Measurements from ENCODE around the gene NSMCE4A.
"Not testable (repeated sequence)": the region's sequence is repeated elsewhere in the genome, so short reads cannot be mapped to it uniquely, and the experiment has no call there.

The NSMCE4A gene

DNA sequence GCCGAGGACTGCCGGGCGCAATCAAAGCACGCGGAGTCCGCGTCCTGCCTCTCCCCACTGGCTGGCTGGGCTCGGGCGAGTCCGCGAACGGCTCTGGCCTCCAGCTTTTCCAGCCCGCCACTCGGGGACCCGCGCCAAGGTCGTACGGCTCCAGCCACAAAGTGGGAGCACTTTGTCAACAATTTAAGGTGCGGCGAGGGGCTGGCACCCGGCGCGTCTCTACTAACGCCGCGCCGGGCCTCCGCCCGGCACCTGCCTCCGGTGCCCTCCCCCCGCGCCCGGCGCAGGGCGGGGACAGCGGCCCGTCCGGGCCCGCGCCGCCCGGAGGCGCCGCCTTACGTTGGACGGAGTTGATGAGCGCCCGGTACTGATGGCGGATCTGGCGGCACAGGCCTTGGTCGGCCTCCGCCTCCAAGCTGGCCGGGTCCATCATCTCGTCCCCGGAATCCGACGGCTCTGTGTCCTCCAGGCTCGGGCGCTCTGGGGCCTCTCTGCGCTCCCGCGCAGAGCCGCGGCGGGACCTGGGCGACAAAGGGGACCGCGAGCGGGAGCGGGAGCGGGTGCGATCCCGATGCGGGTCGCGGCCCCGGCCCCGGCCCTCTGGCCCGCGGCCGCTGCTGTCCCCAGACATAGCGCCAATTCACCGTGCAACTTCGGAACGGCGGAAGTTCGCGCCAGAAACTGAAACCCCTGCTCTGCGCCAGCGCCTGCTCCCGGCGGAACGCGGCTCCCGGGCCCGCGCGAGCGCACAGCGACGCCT, at the start of gene NSMCE4A:
Gene NSMCE4A, minus strand, starts transcription at position 683 of the 760 bp plus-strand sequence. Its CDS starts 52 bp downstream, at position 631.
- DNase-seq = peak in 13 of 14 donors; percentile 22 to 84 (median 63)

GRCh38 chr10:122023257-122023656, 48.2 kb upstream of the NSMCE4A start:
- DNase-seq = not testable (repeated sequence)

DNA sequence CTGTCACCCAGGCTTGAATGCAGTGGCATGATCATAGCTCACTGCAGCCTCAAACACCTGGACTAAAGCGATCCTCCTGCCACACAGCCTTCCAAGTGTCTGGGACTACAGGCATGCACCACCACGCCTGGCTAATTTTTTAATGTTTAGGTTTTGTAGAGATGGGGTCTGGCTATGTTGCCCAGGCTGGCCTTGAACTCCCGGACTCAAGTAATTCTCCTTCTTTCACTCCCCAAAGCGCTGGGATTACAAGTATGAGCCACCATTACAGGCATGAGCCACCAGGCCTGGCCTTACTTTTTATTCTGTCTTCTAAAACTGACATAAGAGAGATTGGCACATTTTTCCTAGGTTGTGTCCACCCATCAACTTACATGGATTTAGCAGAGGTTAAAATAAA, 47.3 kb upstream of the NSMCE4A start:
- no peak for DNase-seq

GRCh38 chr10:122021828-122022227, 46.8 kb upstream of the NSMCE4A start:
- DNase-seq = no peak

- DNase-seq = no peak
These were observed 46.4 kb upstream of the NSMCE4A start for GRCh38 chr10:122021379-122021778.

DNA sequence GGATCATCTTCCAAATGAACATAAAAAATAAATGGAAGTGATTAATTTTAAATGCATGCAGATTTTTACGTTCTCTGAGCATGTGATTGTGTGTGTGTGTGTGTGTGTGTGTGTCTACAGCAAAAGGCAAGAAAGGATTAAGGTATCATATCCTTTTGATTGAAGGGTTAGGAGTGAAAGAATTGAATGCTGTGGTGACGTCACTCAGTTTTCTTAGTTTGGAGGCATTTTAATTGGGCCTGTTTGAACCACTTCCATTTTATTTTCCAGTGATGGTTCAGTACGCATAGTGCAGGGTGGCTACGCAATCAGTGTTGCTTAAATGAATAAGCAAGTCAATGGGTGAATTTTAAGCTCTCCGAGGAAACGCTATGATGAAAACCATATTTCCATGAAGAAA, 45.2 kb upstream of the NSMCE4A start:
- no peak for DNase-seq

GRCh38 chr10:122019414-122019975, 44.5 kb upstream of the NSMCE4A start:
- no peak for DNase-seq

- DNase-seq = no peak
These were observed 44.0 kb upstream of the NSMCE4A start for GRCh38 chr10:122018951-122019413.

- DNase-seq = no peak
These were observed 43.5 kb upstream of the NSMCE4A start for GRCh38 chr10:122018491-122018890.

DNA sequence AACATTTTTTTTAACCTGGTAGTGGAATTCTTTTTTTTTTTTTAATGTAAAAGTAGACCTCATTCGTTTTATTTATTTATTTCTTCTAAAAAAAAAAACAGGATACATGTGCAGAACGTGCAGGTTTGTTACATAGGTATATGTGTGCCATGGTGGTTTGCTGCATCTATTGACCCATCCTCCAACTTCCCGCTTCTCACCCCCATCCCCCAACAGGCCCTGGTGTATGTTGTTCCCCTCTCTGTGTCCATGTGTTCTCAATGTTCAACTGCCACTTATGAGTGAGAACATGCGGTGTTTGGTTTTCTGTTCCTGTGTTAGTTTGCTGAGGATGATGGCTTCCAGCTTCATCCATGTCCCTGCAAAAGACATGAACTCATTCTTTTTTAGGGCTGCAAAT, 42.9 kb upstream of the NSMCE4A start:
- not testable (repeated sequence) for DNase-seq

- no peak for DNase-seq
These were observed 39.7 kb upstream of the NSMCE4A start for GRCh38 chr10:122014652-122015248.

GRCh38 chr10:122013311-122013780, 38.3 kb upstream of the NSMCE4A start:
- DNase-seq = no peak

DNA sequence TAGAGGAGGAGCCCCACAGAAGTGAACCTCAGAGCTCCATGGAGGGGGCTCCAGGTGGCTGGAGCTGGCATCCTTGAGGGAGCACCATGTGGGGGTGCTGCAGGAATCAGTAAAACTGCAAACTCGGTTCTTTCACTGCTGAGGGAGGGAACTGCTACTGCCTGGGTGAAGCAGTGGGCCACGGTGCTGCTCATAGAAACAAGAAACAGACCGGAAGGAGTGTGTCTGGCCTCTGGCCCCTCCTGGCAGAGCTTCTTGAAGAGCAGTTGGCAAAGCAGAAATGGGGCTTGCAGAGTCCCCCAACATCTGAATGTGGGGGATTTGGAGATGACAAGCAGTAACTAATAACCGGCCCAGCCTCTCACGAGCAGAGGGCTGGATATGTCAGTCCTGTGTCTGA, 37.7 kb upstream of the NSMCE4A start:
- no peak for DNase-seq

DNA sequence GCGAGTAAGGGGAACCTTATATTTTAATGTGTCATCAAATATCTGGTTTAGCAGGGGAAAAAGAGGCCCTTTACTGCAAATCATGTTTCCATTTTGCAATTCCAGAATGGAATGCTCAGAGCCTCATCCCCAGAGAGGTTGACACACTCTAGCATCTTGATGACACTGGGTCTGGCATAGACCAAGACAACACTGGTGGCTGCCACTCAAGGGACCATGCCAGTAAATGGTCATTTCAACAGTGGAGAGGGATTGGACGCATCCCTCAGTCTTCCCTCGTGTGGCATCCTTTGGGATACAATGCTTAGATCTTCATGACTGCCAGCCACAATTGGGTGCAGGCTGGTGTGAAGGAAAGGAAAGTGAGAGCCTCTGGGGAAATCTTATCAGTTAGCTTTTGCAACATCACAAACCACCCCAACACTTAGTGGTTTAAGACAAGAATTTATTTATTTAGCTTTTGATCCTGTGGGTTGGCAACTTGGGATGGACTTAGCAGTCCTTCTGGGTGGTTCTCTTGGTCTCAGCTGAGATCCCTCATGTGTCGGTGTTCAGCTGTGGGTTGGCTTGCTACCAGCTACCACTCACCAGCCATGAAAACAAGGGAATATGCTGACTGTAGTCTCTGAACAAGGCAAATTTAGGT, 35.5 kb upstream of the NSMCE4A start:
- no peak for DNase-seq

- no peak for DNase-seq
These were observed 32.4 kb upstream of the NSMCE4A start for GRCh38 chr10:122007415-122007814.

- DNase-seq = no peak
These were observed 26.7 kb upstream of the NSMCE4A start for GRCh38 chr10:122001698-122002097.

DNA sequence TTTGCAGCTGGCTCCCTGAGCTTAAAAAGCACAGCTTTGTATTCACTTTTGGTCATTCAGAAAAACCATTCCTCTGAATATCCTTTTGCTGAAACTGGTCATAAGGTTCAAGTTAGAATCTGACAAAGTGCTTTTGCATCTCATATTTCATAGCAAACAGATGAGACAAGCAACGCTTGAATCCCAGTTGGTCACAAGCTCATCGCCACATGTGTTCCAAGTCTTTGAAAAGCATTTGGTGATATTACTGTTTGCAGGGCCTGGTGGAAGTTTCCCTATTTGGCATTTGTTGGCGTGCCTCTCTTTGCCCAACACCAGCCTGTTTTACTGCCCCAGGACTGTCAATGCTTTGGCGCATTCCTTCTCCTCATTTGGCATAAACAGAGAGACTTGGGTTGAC, 24.3 kb upstream of the NSMCE4A start:
- DNase-seq = no peak

- DNase-seq = no peak
These were observed 23.4 kb upstream of the NSMCE4A start for GRCh38 chr10:121998462-121998861.

DNA sequence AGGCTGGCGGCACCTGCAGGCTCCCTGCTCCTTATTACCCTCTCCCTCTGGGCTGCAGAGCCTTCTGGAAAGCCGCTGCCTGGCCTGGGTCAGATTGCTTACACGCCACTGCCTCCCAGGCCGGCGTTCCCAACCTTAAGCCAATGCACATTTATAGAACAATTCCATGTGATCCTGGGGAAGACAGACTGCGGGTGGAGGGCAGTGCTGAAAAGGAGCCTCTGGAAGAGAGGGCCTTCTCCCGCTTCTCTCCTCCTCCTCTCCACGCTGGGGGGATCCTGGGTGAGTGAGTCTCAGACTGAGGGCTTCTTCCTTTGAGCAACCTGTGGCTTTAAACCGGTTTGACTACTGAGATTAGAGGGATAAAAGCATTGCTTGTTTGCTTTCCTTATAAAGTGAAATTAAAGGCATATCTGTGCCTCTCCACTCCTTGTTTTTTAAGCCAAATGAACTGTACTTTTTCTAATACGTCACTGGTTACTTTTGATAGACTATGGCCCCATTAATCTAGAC, 19.5 kb upstream of the NSMCE4A start:
- peak in 7 of 14 donors; percentile 6 to 45 (median 16) for DNase-seq

- not testable (repeated sequence) for DNase-seq
These were observed 16.7 kb upstream of the NSMCE4A start for GRCh38 chr10:121991727-121992126.

DNA sequence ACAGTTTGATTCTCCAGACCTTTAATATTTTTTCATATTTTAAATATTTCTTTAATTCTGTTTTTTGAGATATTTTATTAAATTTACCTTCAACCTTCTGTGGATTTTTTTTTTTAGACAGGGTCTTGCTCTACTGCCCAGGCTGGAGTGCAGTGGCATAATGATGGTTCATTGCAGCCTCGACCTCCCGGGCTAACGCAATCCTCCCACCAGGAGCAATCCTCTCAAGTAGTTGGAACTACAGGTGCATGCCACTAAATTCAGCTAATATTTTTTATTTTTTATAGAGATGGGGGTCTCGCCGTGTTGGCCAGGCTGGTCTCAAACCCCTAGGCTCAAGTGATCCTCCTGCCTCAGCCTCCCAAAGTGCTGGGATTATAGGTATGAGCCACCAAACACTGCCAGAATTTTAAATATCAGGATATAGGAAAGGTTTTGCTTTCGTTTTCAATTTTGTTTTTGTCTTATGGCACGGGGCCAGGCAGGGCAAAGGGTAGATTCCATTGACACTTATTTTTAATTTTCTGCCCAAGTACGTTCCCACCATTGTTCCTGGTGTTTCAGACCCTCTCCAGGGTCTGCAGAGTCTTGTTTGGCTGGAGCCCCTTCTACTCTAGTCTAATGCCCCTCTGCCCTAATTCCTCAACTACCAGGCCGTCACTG, 15.1 kb upstream of the NSMCE4A start:
- DNase-seq = no peak

Data from C1 segment of cervical spinal cord (tissue), 14 donors.